ENCODE measurements around the gene RNF103.

DNA sequence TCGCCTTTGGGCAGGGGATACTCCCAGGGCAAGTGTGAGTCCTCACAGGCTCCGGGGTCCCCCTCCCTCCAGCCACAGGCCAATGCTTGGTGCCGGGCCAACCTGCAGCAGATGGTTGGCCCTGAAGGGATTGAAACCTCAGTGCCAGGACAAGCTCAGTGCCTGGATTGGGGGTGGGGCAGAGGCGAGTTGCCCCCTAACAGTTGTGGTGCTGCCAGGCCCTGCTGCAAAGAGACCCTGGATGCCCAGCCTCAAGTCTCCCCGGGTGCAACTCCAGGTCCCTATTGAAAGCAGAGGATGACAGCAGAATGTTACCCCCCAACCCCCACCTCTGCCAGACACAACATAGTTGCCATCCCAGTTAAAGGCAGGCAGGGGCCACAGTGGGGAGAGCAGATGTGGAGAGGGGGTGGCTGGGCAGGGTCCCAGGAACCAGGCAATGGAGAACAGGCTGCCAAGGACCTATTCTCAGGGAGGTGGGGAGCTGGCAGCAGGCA lies 9.5 kb upstream of the RNF103 start:
- no peak for TF ChIP-seq CTCF (IDR thresholded peaks at IDR 0.05)
- no peak for TF ChIP-seq POLR2A (IDR thresholded peaks at IDR 0.05)

All from testis (tissue), 2 donors.